Measurements from ENCODE around the gene MCRIP1.

The MCRIP1 gene

DNA sequence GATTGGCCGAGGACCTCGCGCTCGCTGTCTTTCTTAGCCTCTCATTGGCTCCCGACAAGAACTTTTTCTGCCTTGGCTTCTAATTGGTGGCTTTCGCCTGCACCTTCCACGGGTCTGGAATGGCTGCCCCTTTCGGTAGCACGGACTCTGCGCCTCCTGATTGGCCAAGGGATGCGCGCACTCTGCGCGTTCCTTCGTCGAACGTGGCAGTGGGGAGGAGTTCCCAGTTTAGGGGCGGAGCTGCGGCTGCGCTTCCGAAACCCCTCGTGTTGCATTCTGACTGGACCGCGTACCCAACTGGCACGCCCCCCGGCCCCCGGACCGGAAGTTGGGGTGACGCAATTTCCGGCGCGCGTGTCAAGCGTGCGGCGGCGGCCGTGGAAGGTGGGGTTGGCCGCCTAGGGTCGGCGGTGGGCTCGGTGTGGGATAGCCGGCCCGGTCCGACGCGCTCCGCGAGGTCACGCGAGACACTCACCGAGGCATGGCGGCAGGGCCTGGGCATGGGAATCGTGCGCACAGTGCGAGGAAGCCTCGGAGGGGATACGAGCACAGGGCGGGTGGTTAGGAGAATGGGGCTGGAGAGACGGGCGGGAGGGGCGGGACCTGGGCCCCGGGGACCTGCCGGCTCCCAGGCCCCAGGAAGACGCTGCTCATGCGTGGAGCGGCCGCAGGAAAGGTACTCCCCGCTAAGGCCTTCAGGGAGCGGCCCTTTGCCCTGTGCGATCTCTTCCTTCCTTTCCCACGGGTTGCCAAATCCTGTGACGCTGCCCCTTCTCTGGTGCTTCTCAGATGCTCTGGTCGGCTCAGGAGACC is 27.9 kb upstream of the MCRIP1 start:
- peak; percentile 100 for DNase-seq (ENCODE audit: low spot score)

DNA sequence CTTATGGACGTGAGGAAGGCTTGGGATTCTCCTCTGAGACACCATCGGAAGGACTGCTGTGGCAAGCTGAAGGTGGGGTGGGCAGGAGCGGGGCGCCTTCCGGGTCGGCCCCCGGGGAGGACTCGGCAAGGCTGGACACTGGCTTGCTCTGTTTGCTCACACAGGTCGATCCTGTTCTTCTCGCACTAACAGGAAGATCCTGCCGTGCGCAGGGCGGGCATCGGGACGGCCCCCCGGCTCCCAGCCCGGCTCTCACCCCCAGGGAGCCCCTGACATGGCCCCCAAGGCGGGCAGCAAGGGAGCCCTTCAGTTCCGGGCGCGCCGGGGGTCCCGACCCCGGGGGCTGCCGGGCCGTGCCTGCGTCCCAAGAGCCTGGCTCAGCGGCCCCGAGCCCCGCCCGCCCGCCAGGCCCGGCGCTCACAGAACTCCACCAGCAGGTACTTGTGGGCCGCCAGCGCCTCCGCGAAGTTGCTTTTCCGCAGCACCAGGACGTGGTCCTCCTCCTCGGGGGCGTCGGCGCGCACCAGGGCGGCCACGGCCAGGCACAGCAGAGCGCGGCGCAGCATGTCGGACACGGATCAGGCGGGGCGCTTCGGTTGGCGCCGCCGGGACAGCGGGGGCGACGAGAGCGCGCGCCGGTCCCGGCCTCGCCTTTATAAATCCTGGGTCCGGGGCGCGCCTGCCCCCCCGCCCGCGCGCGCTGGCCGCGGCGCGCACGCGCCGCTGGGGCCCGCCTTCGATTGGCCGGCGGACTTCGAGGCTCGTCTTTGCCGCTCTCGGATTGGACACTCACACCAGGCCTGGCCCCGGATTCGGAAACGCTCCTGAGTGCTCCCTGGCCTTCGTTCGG is 27.0 kb upstream of the MCRIP1 start, which contains the start of gene P4HB:
Gene P4HB (minus strand): TSS at position 630 of the 850 bp plus-strand sequence. CDS start 64 bp downstream, at position 566.
- DNase-seq (ENCODE audit: low spot score): no peak

DNA sequence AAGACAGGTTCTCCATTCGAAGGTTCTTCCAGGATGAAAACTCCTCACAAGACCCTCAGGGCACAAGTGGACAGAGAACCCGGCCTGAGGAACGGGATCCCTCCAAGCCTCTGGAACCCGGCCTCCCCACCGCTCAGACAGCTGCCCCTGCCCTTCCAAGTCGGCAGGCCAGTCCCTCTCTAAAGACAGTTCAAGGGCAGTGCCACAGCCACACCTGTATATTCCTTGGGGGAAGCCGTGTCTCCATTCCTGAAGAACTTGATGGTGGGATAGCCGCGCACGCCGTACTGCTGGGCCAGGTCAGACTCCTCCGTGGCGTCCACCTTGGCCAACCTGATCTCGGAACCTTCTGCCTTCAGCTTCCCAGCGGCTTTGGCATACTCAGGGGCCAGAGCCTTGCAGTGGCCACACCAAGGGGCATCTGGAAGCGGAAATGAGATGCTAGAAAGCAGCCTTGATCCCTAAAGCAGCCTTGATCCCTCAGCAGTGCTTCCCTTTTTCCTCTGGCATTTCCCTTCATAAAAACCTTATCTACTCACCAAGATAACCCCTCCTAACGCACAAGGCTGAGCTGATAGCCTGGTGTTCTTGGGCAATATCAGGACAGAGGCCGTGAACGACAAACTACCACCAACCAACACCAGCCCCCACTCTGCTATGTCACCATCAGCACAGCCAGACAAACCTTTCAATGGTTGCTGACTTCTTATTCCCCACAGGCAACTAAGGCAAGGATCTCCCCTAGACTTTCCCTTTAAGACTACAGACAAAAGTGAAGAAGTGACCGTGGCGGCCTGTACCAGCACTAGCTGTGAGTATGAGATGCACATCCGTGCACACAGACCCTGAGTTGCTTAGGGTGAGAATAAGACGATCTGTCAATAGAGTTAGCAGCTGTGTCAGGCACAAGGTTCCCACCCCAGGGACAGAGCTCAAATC is 26.1 kb upstream of the MCRIP1 start:
- DNase-seq (ENCODE audit: low spot score): no peak

GRCh38 chr17:81858170-81858966 is 25.3 kb upstream of the MCRIP1 start:
- no peak for DNase-seq (ENCODE audit: low spot score)

- DNase-seq (ENCODE audit: low spot score): no peak
These were observed 22.1 kb upstream of the MCRIP1 start for GRCh38 chr17:81854974-81855774.

DNA sequence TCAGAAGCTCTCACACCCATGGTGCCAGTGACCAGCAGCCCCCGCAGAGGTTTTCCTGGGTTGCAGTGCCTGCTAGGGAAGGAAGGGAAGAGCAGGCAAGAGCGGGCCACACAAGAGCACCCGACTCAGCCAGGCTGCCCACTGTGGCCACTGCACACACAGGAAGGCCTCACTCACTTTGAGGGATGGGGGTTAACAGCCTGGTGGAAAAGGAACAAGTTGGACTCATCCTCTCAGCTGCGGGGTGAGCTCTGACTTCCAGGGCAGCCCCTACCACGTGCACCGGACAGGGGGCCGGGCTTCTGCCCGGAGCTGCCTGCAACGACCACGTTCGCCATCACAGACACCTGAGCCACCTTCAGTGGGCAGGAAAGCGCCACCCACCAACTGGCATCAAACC is 19.1 kb upstream of the MCRIP1 start:
- DNase-seq (ENCODE audit: low spot score): no peak

- no peak for DNase-seq (ENCODE audit: low spot score)
These were observed 18.3 kb upstream of the MCRIP1 start for GRCh38 chr17:81851423-81851822.

DNA sequence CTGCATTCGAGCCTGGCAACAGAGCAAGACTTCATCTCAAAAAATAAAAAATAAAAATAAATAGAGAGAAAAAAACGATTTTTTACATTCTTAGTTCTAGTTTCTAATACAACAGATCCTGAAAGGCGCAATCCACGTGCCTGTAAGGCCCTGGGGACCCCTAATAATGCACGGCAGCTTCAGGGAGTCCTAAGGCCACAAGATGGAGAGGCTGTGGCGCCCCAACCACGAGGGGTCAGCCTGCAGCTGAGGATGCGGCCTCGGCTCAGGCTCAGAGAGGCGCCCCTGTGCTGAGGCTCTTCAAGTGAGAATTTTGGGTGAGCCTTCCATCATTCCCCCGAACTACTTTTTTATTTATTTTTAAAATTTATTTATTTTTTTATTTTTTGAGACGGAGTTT is 16.4 kb upstream of the MCRIP1 start:
- DNase-seq (ENCODE audit: low spot score): no peak

GRCh38 chr17:81846743-81847689 is 13.9 kb upstream of the MCRIP1 start:
- no peak for DNase-seq (ENCODE audit: low spot score)

DNA sequence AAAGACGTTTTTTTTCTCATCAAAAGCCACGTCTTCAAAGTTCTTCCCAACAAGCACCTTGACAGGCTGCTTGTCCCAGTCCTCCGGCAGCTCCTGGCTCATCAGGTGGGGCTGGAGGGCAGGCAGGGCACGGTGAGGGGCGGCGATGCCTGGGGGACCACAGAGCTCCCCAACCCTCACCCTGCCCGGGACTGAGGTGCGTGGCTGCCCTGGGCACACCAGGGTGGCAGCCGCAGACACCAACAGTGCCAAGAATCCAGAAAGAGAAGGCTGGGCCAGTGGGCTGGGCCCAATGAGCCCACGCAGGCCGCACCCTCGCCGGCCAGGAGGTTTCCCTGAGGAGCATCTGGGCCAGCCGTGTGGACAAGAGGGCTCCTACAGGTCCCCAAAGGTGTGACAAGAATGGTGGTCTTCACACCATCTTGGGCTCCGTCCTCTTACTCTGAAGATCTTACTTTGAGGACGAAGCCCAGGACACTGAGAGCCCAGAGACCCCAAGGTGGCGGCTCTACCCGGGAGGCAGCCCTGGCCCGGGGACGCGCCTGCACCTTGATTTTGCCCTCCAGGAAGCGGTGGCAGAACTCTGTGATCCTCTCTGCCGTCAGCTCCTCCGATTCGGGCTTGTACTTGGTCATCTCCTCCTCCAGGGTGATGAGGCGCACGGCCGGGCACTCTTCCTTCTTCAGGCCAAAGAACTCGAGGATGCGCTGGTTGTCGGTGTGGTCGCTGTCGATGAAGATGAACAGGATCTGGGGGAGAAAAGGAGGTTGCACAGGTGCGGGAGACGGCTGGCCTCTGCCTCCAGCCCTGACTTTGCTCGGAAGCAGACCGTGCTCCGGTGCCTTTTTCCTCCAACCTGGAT is 13.0 kb upstream of the MCRIP1 start:
- DNase-seq (ENCODE audit: low spot score): no peak

DNA sequence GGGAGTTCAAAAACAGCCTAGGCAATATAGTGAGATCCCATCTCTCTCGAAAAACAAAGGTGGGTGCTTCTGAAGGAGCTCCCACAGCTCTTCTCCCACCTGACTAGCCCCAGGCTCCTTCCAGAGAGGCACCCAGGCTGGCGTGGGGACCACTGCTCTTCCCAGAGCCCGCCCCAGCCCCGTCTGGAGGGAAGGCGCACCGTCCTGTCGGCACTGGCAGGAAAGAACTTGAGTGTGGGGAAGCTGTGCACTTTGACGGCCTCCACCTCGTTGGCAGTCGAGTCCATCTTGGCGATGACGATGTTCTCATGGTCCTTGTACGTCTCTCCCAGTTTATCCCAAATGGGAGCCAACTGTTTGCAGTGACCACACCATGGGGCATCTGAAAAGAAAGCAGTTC is 12.3 kb upstream of the MCRIP1 start:
- no peak for DNase-seq (ENCODE audit: low spot score)

DNA sequence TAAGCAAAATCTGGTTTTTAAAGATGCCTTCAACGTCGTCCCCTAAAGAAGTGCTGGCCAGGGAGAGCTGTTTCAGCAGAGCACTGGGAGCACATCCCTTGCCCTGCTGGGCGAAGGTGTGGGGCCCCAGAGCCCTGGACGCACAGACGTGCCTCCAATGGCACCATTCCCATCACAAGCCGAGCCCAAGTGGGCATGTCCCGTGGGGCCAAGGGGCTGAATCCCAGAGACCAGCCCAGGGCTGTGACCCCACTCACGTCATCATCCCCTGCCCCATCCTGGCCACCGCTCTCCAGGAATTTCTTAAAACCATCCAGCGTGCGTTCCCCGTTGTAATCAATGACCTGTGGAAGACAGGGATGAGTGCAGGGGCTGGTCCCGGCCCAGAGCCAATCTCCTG is 11.8 kb upstream of the MCRIP1 start:
- no peak for DNase-seq (ENCODE audit: low spot score)

- no peak for DNase-seq (ENCODE audit: low spot score)
These were observed 11.3 kb upstream of the MCRIP1 start for GRCh38 chr17:81844327-81844851.

DNA sequence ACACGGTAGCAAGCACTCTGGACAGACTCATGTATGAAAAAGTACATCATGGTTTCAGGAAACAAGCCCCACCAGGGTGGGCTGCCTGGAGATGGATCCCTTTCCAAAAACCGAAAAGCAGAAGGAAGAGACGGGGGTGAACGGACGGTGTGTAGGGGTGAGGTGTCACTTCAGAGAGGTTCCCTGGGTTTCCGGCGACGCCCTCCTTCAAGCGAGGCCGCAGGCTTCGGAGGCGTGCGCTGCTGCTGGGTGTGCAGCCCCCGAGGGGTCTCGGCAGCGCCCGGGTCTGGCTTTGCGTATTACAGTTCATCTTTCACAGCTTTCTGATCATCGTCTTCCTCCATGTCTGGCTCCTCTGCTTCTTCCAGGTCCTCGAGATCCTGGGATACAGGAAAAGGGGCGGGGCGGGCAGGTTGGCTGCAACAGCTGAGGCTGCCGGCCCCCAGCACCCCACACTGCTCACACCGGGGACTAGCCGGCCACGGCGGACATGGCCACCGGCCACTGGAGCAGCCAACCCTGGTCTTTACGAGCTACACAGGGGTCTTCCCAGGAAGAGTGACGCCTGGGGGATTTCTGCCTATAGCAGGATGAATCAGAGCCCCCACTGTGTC is 10.7 kb upstream of the MCRIP1 start:
- DNase-seq (ENCODE audit: low spot score): no peak

GRCh38 chr17:81842725-81843504 is 9.8 kb upstream of the MCRIP1 start:
- DNase-seq (ENCODE audit: low spot score): no peak

DNA sequence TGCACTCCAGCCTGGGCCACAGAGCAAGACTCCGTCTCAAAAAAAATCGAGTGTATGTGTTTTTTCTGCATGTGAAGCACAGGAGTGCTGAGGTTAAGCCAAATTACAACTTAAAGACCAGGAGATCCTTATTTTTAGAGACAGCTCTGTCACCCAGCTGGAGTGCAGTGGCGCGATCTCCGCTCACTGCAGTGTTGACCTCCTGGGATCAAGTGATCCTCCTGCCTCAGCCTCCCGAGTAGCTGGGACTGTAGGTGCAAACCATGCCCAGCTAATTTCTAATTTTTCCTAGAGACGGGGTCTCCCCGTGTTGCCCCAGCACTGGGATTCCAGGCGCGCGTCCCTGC is 9.3 kb upstream of the MCRIP1 start:
- DNase-seq (ENCODE audit: low spot score): no peak

DNA sequence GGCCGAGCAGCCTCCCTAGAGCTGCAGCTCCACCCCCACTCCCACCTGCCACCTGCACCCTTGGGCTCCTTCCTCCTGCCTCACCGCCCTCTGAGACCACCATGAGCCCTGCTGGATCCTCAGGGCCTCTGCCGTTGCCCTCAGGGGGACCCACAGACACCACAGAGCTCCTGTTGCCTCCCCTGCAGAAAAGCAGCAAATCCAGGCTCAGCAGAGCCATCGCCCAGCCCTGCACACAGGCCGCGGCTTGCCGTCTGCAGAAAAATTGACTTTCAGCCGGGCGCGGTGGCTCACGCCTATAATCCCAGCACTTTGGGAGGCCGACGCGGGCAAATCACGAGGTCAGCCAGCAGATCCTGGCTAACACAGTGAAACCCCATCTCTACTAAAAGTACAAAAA is 8.8 kb upstream of the MCRIP1 start:
- DNase-seq (ENCODE audit: low spot score): no peak
